ENCODE measurements around the gene TMEM135.

Gene TMEM135

DNA sequence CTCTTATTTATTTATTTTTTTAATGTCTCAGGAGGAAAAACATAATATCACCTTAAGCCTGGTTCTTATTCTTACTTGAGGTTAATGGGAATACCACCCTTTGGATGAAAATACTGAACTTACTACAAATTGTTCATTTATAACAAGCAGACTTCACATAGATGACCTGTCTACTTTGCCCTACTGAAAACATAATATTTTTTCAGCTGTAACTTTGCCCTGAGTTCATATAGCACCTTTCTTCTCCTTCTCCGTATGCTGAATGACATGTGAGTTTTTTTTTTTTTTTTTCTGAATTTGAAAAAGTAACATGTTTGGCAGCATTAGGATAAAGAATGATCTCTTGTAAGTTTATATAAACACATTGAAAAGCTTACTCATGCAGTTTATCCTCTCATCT, 186.8 kb downstream of the TMEM135 start:
- TF ChIP-seq, protein P1, sequence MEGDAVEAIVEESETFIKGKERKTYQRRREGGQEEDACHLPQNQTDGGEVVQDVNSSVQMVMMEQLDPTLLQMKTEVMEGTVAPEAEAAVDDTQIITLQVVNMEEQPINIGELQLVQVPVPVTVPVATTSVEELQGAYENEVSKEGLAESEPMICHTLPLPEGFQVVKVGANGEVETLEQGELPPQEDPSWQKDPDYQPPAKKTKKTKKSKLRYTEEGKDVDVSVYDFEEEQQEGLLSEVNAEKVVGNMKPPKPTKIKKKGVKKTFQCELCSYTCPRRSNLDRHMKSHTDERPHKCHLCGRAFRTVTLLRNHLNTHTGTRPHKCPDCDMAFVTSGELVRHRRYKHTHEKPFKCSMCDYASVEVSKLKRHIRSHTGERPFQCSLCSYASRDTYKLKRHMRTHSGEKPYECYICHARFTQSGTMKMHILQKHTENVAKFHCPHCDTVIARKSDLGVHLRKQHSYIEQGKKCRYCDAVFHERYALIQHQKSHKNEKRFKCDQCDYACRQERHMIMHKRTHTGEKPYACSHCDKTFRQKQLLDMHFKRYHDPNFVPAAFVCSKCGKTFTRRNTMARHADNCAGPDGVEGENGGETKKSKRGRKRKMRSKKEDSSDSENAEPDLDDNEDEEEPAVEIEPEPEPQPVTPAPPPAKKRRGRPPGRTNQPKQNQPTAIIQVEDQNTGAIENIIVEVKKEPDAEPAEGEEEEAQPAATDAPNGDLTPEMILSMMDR (IDR thresholded peaks at IDR 0.05; ENCODE audit: low read depth, low read length) = no peak
- H3K4me3 ChIP-seq (ENCODE audit: low read depth, low read length) = no peak overlapping the region

DNA sequence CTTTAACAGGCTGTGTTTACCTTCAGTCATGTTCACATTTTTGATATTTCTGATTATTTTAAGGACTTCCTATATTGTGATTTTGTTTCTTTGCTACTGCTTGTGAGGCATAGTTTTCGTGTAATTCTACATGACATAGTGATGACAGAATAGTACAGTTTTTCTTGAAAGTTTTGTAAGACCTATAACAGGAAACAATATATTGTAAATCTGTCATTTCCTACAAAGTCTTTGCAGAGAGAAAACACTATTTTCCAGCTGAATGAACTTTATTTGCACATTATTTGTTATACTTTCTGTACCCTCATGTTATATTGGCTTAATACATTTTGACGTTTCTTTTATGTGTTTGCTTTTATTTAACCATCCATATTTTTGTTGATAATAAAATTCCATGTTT, 191.1 kb downstream of the TMEM135 start:
- TF ChIP-seq, protein P1 (IDR thresholded peaks at IDR 0.05; ENCODE audit: low read depth, low read length) = no peak
- no peak overlapping the region for H3K4me3 ChIP-seq (ENCODE audit: low read depth, low read length)

DNA sequence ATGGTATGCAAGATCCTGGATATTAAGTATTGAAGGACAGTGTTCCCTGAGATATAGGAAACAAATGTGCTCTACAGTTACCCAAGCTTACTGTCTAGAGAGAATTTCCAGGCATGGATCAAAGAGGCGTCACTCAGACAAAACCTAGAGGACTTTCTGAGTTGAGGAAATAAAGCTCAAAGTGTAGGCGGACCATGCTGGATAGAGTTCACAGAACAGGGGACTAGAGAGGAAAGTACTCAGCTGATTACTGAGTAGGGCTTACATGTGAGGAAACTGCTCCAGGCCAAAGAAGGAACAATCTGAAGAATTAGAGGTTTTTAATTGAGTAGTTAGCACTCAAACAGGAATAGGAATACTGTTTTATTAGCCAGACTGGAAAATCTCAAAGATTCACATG, 193.3 kb downstream of the TMEM135 start:
- TF ChIP-seq, protein P1 (IDR thresholded peaks at IDR 0.05; ENCODE audit: low read depth, low read length) = no peak
- no peak overlapping the region for H3K4me3 ChIP-seq (ENCODE audit: low read depth, low read length)

DNA sequence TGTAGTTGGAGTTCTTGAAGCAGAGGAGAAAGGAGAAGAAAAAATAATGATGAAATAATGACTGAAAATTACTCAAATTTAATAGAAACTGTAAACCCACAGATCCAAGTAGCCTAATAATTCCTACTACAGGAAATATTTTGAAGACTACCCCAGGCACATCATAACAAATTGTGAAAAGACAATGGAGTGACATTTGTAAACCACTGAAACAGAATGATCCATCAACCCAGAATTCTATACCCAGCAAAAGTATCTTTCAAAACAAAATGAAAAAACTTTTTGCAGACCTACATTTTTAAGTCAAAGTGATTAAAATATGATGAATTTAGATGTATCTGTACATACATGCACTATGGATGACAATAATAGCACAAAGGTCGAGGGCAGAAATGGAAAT, 194.6 kb downstream of the TMEM135 start:
- no peak overlapping the region for H3K4me3 ChIP-seq (ENCODE audit: low read depth, low read length)
- TF ChIP-seq, protein P1 (IDR thresholded peaks at IDR 0.05; ENCODE audit: low read depth, low read length) = no peak

DNA sequence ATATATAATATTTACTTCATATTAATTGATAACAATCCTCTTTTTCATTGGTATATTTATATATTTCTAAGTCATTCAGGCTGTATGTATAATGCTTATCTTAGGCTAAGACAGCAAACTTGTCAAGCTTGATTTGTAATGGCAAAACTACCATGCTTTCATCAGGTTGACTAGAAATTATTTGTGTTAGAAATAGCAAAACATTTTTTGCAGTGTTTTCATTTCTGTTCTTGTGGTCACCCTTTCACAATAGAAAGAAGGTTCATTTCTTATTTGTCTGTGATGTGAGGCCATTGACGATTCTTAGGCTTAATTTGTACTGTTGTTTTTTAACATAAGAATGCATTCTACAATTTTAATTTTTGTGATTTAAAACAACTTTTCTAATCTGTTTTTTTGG, 197.6 kb downstream of the TMEM135 start:
- no peak overlapping the region for H3K4me3 ChIP-seq (ENCODE audit: low read depth, low read length)
- TF ChIP-seq, protein P1 (IDR thresholded peaks at IDR 0.05; ENCODE audit: low read depth, low read length) = no peak

DNA sequence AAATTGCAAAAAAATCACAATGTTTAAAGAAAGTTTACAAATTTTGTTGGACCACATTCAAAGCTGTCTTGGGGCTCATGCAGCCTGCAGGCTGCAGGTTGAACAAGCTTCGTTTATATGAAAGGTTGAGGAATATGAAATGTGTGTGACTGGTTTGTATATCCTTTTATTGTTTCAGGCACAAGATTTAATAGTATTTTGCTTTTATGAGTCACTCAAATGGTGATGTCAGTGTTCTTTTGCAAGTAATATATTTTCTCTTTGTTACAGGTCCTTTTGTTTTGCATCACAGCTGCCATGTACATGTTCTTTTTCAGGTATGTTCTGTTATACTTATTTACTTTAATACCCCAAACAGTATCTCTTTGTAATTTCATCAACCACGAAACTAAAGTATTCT, 198.6 kb downstream of the TMEM135 start:
- TF ChIP-seq, protein P1 (IDR thresholded peaks at IDR 0.05; ENCODE audit: low read depth, low read length) = no peak

DNA sequence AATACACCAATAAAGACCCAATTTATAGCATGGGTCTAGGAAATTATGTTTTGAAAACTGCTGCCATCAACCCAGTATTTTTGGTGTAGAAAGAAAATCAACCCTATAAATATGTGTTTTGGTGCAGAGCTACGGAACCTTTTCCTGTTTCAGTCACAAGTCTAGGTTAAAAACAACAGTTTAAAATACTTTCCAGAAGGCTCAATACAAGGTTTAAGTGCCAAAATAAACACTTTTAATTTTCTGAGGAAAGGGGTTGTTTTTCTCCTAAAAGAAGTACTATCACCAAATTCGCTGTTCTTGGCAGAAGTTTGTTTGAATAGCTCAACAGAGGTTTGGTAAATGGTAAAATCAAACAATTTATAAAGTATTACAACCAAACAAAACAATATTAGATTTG, 201.3 kb downstream of the TMEM135 start:
- TF ChIP-seq, protein P1 (IDR thresholded peaks at IDR 0.05; ENCODE audit: low read depth, low read length) = no peak

More for the DNA sequence above, 198.6 kb downstream of the TMEM135 start:
- H3K4me3 ChIP-seq (ENCODE audit: low read depth, low read length) = no peak overlapping the region

More for the DNA sequence above, 201.3 kb downstream of the TMEM135 start:
- H3K4me3 ChIP-seq (ENCODE audit: low read depth, low read length) = no peak overlapping the region

All from WI38 (cell line).